ENCODE results near the gene AOC2. TPM values are rescaled to one million over a fixed set of nuclear protein-coding genes. Genes with fewer than 3 reads are reported as not detected.

AOC2 gene
- total RNA-seq, 1 experiment from 2014 or later = 7.1 TPM

- no peaks in the 10 kb centered on the region for H3K9me3 ChIP-seq (ENCODE audit: control insufficient read depth, low read depth, low read length)
- no CpG with 5 or more reads among the region's 24 CpGs for WGBS (ENCODE audit: extremely low coverage, insufficient read length, low lambda C conversion rate)
- no peak for DNase-seq
Measured at GRCh38 chr17:42844761-42845555, 578 bp downstream of the AOC2 start.

More at GRCh38 chr17:42844761-42845555, 578 bp downstream of the AOC2 start:
- no peaks in the 10 kb centered on the region for H4K20me1 ChIP-seq (ENCODE audit: control insufficient read depth, insufficient read depth, insufficient read length)
- no peak overlapping the region for H4K8ac ChIP-seq (replicated peaks; ENCODE audit: insufficient read length, low read depth, low read length)
- H3K27me3 Mint-ChIP-seq (ENCODE audit: low read depth) = no peaks in the 10 kb centered on the region
- H2BK5ac ChIP-seq (ENCODE audit: insufficient read length, low read length) = no peak overlapping the region
- no peak overlapping the region for H2AK5ac ChIP-seq (ENCODE audit: insufficient read length, low read length)
- 0 out of 4 replicates have a peak, but pooled peaks cover 0 to 2% of the 10 kb centered on the region in 2 experiments for H3K4me1 Mint-ChIP-seq
- H3K79me1 ChIP-seq (ENCODE audit: insufficient read depth, low read depth, low read length, poor library complexity, severe bottlenecking) = no peaks in the 10 kb centered on the region
- no peak overlapping the region for H3K4ac ChIP-seq (ENCODE audit: low read depth, low read length)
- H2AFZ ChIP-seq (ENCODE audit: low read length) = no peak overlapping the region
- H3K9me3 Mint-ChIP-seq = no peaks in the 10 kb centered on the region
- no peaks in the 10 kb centered on the region for H3K4me1 ChIP-seq (ENCODE audit: insufficient read depth, low read length)
- no peak overlapping the region for H4K5ac ChIP-seq (ENCODE audit: insufficient read length, low read depth, low read length)
- H3K36me3 Mint-ChIP-seq (ENCODE audit: insufficient read depth in 1 of 3, low read depth in 3 of 3) = peaks cover 35 to 58% (median 50%) of the 10 kb centered on the region in 3 experiments; a peak in 6 of 7 replicates
- H3K23ac ChIP-seq (ENCODE audit: insufficient read length, low read depth, low read length) = no peak overlapping the region
- H3K27me3 ChIP-seq (ENCODE audit: insufficient read depth, low read length) = no peaks in the 10 kb centered on the region
- no peak overlapping the region for H3K9ac ChIP-seq (ENCODE audit: extremely low read depth, insufficient read length, low read length)
- no peak overlapping the region for H3K27ac ChIP-seq (ENCODE audit: insufficient read length, low read depth, low read length)
- H3K79me2 ChIP-seq (ENCODE audit: insufficient read depth, low read length) = no peaks in the 10 kb centered on the region
- no peak overlapping the region for H3T11ph ChIP-seq (ENCODE audit: low read length)
- H2BK12ac ChIP-seq (ENCODE audit: insufficient read length, low read depth, low read length) = no peak overlapping the region
- TF ChIP-seq, protein P1, sequence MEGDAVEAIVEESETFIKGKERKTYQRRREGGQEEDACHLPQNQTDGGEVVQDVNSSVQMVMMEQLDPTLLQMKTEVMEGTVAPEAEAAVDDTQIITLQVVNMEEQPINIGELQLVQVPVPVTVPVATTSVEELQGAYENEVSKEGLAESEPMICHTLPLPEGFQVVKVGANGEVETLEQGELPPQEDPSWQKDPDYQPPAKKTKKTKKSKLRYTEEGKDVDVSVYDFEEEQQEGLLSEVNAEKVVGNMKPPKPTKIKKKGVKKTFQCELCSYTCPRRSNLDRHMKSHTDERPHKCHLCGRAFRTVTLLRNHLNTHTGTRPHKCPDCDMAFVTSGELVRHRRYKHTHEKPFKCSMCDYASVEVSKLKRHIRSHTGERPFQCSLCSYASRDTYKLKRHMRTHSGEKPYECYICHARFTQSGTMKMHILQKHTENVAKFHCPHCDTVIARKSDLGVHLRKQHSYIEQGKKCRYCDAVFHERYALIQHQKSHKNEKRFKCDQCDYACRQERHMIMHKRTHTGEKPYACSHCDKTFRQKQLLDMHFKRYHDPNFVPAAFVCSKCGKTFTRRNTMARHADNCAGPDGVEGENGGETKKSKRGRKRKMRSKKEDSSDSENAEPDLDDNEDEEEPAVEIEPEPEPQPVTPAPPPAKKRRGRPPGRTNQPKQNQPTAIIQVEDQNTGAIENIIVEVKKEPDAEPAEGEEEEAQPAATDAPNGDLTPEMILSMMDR (conservative IDR thresholded peaks at IDR 0.05) = no peak
- no peak overlapping the region for H3K4me3 Mint-ChIP-seq
- H2BK15ac ChIP-seq (ENCODE audit: low read depth, low read length) = no peak overlapping the region
- no peak overlapping the region for H3K4me2 ChIP-seq (ENCODE audit: insufficient read depth, insufficient read length, low read length)
- no peak overlapping the region for H3K18ac ChIP-seq (ENCODE audit: insufficient read length, low read depth, low read length)
- H3K14ac ChIP-seq (ENCODE audit: insufficient read depth, low read length) = no peak overlapping the region
- no peak overlapping the region for H4K91ac ChIP-seq (ENCODE audit: insufficient read length, low read depth, low read length)
- H2BK20ac ChIP-seq (ENCODE audit: low read depth, low read length, poor library complexity, severe bottlenecking) = no peak overlapping the region
- H3K27ac Mint-ChIP-seq = no peak overlapping the region
- no peak overlapping the region for H2BK120ac ChIP-seq (ENCODE audit: low read depth, low read length, poor library complexity, severe bottlenecking)
- H3K56ac ChIP-seq (ENCODE audit: insufficient read length, low read depth, low read length) = no peak overlapping the region
- H3K23me2 ChIP-seq (ENCODE audit: insufficient read length, low read depth, low read length, poor library complexity, severe bottlenecking) = no peaks in the 10 kb centered on the region

All from H9 (cell line).